HG02642 (cell line): ENCODE results near the gene NBPF14.
A peak's percentile ranks its signal among the peaks of the same experiment; 100 is the strongest.
"Not testable (repeated sequence)": the region's sequence is repeated elsewhere in the genome, so short reads cannot be mapped to it uniquely, and the experiment has no call there.

ENCODE experiments used
- ATAC-seq: cut with Tn5 transposase; IDR thresholded peaks from one replicate; pipeline ENCODE4 v1.9.1; 2021; ENCODE audit warnings: mild to moderate bottlenecking; ENCODE audit not compliant: unreplicated experiment, poor library complexity

Gene NBPF14, protein sequence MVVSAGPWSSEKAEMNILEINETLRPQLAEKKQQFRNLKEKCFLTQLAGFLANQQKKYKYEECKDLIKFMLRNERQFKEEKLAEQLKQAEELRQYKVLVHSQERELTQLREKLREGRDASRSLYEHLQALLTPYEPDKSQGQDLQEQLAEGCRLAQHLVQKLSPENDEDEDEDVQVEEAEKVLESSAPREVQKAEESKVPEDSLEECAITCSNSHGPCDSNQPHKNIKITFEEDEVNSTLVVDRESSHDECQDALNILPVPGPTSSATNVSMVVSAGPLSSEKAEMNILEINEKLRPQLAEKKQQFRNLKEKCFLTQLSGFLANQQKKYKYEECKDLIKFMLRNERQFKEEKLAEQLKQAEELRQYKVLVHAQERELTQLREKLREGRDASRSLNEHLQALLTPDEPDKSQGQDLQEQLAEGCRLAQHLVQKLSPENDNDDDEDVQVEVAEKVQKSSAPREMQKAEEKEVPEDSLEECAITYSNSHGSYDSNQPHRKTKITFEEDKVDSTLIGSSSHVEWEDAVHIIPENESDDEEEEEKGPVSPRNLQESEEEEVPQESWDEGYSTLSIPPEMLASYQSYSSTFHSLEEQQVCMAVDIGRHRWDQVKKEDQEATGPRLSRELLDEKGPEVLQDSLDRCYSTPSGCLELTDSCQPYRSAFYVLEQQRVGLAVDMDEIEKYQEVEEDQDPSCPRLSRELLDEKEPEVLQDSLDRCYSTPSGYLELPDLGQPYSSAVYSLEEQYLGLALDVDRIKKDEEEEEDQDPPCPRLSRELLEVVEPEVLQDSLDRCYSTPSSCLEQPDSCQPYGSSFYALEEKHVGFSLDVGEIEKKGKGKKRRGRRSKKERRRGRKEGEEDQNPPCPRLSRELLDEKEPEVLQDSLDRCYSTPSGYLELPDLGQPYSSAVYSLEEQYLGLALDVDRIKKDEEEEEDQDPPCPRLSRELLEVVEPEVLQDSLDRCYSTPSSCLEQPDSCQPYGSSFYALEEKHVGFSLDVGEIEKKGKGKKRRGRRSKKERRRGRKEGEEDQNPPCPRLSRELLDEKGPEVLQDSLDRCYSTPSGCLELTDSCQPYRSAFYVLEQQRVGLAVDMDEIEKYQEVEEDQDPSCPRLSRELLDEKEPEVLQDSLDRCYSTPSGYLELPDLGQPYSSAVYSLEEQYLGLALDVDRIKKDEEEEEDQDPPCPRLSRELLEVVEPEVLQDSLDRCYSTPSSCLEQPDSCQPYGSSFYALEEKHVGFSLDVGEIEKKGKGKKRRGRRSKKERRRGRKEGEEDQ (N-terminal part only)

DNA sequence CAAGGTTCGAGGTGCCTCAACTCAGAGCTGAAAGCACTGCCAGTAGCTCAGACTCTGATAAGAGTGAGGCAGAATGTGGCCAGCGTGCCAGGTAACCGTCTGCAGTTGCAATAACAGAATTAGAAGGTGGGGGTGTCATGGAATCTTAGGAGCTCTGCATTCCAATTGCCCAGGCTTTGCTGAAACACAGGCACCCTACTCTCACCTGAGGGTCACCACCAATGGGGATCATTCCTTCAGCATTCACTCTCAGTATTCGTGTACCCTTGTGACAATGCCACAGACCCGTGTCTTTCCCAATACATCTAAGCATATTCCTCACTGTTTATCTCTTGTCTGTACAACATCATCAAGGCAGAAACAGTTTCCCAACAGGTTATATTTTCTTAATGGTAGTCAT lies at the start of gene NBPF14:
NBPF14 (minus strand) TSS at position 101 of the 400 bp plus-strand sequence. CDS start 294 bp downstream, outside the sequence.
- not testable (repeated sequence) for ATAC-seq

DNA sequence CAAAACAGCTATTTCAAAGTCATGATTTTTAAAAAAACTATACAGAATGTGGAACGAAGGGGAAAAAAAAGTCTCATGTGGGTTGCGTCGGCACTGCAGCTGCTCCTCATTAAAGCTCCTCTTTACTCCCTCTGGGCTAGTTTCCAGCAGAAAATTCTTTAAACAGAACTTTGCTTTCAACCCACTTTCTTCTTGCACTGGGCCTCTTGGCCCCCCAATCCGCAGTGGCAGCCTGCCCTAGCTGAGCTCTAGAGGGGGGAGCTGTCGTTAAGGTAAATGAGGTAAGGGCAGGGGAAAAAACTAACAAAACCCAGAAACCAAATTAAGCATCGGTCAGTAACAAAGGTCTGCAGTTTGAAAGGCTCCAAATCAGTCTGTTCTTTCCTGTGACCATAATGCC lies 29.6 kb upstream of the NBPF14 start:
- not testable (repeated sequence) for ATAC-seq

DNA sequence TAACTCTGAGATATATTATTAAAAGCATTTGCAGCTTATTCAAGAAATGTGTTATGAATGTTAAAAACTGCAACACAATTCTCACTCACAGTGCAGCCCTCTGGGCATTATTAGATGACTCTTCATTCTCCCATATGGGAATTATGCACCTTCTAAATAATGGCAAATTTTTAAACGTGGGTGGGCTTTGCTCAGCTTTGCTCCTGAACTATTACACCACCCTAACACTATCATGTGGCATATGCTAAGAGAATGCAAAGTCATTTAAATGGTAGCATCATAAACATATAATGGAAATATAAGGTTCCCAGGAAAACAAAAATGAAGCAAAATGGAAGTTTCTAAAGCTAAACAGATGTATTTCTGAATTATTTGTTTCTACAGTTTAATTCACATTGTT lies 22.4 kb upstream of the NBPF14 start:
- ATAC-seq, result not testable (repeated sequence)

DNA sequence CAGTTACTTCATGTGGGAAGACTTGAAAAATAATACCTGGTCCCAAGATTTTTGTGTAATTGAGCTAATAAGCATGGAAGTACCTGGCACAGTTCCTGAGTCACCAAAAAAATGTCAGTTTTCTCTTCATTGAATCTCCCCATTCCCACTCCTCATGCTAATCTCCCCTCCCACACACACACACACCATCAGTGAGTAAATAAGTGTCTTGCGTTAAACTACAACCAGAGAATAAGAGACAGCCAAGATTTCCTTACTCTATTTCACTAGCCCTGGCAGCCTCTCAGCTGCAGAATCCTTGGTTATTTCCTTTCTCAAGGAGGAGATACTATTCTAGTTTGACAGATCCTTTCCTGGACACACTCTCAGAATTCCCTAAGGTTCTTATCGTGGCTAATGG lies 9.5 kb upstream of the NBPF14 start:
- not testable (repeated sequence) for ATAC-seq

DNA sequence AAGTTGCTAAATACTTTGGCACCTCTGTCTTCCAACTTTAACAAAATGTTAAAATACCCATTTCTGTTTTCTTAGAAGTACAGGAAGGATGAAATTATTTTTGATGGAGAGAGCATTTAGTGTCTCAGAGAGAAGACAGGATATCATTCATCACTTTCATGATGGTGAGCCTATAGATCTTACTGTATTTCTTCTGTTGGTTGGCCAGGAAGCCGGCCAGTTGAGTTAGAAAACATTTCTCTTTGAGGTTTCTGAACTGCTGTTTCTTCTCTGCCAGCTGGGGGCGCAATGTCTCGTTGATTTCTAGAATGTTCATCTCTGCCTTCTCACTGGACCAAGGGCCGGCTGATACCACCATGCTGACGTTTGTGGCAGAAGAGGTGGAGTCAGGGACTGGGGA lies 451 bp downstream of the NBPF14 start:
- not testable (repeated sequence) for ATAC-seq

DNA sequence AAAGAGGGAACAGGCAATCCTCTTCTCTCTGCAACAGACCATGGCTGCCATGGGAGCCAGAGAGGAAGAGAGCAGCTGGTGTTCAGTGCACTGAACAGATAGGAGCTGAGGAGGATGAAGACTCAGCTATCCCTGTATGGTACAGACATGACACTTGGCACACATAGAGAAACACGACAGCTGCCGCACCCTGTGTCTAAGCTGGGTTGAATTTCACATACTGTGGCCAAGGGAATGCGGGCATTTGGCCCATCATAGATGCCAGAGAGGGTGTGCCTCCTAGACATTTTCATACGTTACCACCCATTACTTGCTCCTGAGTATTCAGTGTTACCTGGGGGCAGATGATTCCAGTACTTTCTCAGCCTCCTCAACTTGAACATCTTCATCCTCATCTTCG lies 4.7 kb downstream of the NBPF14 start:
- not testable (repeated sequence) for ATAC-seq

DNA sequence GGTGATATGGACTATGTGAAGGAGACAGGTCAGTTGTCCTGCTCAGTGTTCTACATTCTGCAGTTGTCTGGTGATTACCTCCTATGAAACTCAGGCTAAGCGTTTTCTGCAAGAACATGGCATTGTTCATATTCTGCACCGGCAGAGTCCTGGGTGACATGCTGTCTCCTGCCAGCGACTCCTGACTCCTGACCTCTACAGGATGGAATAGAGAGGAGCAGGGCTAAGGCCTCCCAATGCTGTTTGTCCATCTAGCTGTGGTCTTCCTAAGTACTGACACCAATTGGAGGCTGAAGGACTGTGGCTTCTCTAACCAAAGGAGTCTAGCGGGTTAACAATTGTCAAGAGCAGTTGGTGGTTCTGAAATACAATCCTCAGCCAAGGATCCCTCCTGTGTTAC lies 63.7 kb downstream of the NBPF14 start:
- not testable (repeated sequence) for ATAC-seq

DNA sequence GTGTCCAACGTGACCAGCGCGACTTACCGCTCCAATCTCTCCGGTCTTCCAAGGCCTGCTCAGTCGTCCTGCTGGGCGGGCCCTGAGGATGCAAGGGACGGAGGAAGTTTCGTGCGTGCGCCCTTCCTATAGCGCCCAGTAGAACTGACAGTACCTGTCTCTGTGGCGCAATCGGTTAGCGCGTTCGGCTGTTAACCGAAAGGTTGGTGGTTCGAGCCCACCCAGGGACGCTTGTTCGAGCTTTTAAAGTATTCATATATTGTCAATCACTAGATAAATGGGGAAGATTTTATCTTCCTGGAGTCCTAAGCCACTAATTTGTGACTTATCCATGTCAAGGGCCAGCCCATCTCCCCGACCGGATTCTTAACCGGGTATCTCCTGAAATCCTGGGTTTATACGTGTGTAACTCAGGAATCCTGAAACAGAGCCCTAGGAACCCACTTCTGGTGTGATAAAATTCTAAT lies 66.7 kb downstream of the NBPF14 start:
- ATAC-seq, result not testable (repeated sequence)

DNA sequence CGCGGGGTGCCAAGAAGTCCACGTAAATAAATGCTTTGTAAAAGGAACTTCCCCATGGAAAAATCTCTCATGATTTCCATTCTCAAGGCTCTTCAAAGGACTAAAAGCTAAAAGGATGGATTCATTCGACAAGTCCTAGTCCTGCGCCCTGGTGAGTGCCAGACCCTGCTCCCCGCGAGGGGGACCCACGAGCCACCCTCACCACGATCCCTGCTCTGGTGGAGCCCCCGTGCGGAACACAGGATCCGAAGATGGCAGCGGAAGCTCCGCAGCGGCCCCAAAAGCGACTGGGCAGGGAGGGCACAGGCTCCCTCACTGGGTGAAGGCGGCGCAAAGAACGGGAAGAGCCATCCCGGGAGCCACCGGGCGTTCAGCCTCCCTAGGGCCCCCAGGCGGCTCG lies 67.2 kb downstream of the NBPF14 start:
- ATAC-seq, result not testable (repeated sequence)

DNA sequence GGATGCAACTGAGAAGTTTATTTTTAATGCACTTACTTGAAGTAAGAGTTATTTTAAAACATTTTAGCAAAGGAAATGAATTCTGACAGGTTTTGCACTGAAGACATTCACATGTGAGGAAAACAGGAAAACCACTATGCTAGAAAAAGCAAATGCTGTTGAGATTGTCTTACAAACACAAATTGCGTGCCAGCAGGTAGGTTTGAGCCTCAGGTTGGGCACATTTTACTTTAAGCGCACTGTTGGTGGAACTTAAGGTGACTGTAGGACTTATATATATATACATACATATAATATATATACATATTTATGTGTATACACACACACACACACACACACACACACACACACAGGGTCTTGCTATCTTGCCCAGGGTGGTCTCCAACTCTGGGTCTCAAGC lies 69.2 kb downstream of the NBPF14 start:
- ATAC-seq, result not testable (repeated sequence)

DNA sequence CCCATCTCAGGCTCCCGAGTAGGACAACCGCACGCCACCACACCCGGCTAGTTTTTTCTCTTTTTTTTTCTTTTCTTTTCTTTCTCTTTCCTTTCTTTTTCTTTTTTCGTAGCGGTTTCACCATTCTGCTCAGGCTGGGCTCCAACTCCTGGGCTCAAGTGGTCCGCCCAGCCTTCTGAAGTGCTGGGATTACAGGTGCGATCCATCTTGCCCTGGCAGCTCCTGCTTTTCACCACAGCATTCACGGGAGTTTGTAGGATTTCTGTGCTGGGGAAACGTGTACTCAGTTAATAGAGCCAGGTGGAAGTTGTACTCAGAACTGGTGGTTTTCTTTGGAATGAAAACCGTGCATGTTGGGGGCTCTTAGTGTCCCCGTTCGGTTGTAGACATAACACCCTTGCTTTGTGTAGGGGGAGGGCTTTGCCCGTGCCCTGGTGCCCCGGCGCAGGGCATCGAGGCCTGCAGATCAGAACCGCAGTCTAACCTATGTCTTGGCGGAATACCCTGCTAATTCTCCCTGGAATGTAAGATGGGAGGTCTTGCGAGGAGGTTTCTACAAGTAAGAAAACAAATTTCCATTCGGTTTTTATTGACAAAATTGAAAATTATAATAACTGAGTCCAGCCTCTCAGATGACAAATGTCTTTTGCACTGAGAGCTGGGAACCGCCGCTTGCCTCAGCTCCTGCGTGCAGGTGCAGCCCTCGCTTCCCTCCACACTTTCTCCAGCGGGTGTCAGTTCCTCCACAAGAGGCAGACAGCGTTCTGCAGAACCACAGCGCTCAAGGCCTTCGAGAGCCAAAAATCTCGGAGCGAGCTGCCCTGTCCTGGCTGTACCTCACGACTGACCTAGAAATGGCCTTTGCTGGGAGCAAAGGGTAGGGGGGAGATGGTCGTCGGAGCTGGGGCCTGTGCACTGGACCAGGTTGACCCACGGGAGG lies 72.3 kb downstream of the NBPF14 start:
- not testable (repeated sequence) for ATAC-seq

DNA sequence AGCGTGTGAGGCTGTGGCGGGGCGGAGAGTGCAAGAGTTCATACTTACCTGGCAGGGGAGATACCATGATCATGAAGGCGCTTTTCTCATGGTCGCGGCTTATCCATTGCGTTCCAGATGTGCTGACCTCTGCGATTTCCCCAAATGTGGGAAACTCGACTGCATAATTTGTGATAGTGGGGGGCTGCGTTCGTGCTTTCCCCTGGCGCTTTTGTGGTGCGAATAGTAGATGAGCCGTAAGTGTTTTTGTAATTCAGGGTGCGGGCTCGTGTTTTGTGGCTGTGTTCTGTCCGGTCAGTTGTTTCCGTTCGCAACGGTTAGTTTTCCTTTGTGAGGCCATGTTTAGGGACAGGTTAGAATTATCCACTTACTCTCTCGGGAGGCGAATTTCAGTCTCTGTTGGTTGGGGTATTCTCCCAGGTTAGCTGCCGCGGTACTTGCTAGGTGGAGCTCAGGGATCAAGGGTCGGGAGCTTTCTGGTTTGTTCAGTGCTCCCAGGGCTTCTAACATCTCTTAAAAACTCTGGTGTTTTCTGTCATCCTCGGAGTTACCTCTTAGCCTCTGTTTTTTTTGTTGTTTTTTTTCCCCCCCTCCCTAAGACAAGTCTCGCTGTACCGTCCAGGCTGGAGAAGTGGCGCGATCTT lies 73.1 kb downstream of the NBPF14 start:
- peak; percentile 79 for ATAC-seq

DNA sequence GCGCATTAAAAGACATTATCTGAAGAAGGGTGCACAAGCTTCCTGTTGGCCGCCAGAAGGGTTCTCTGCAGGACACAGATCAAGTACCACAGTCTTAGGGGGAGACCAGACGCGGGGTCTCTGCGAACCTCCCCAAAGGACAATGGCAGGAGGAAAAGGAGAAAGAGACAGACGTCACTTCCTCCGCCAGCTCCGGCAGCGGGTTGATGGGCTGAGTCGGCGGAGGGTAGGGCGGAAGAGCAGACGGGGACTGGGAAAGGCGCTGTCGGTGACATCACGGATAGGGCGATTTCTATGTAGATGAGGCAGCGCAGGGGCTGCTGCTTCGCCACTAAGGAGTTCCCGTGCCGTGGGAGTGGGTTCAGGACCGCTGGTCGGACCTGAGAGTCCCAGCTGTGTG lies 73.7 kb downstream of the NBPF14 start:
- ATAC-seq, result peak; percentile 66

DNA sequence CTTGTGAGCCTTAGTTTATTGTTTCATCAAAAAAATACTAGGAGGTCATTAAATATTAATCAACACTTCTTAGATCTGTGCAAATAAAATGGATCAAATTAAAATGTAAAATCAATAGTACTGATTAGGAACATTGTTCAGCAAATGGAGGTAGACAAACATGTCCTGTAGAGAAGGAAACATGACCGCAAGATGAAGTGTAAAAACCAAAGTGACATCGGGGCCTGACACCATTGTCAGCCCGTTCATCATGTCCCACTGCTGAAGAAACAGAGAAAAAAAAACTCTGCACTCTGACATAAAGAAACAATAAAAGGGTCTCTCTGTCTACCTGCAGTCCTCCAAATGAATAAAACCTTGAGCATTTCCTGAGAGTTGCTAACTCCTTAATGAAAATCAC lies 81.5 kb downstream of the NBPF14 start:
- not testable (repeated sequence) for ATAC-seq

DNA sequence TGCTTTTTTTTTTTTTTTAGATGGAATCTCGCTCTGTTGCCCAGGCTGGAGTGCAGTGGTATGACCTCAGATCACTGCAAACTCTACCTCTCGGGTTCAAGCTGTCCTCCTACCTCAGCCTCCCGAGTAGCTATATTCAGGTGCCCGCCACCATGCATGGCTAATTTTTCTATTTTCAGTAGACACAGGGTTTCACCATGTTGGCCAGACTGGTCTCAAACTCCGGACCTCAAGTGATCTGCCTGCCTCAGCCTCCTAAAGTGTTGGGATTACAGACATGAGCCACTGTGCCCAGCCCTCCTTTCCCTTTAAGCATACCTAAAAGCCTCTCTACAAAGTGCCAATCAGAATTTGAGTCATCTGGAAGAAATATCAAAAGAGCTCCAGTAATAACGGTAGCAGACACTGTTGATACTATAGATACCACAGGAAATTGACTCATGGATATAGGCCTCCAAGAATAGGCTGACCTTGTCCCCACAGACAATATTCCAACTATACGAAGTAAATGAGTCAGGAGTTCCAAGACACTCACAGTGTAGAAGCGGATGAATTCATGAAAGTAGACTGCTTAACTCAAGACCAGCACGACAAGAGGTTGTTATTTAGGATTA lies 83.1 kb downstream of the NBPF14 start:
- ATAC-seq, result not testable (repeated sequence)

DNA sequence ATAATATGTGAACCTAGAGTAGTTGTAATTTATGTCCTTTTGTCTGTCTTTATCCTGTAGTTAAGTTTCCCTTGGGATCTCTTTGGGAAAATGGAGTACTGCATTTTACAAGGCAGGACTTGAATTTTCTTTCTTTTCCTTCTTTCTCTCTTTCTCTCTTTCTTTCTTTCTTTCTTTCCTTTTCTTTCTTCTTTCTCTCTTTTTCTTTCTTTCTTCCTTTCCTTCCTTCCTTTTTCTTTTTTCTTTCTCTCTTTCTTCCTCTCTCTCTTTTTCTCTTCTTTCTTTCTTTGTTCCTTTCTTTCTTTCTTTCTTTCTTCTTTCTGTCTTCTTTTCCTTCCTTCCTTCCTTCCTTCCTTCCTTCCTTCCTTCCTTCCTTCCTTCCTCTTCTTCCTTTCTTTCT lies 101.9 kb downstream of the NBPF14 start:
- ATAC-seq, result not testable (repeated sequence)

DNA sequence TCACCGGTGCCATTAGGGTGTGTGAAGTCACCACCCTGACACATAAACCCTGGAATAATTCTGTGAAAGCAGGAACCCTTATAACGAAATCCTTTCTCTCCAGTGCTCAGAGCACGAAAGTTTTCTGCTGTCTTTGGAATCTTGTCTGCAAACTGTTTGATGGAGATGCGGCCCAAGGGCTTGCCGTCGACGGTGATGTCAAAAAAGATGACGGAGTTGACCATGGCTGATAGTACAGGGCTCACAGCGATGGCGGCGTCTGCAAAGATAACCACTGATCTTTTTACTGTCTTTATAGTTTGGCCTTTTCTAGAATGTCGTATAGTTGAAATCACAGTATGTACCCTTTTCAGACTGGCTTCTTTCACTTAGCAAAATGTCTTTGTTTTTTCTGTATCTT lies 112.8 kb downstream of the NBPF14 start, which contains the start of gene PPIAL4G:
PPIAL4G (minus strand) TSS at position 274 of the 400 bp plus-strand sequence; CDS start at position 224, 50 bp downstream.
- not testable (repeated sequence) for ATAC-seq
